DMS 273 (cell line): Measurements from ENCODE around the gene CTXND2.

ENCODE experiments used
- DNase-seq: peaks from one replicate; lab custom pipeline; 2025; ENCODE audit not compliant: unreplicated experiment; lab: John Stamatoyannopoulos, UW

Gene CTXND2

DNA sequence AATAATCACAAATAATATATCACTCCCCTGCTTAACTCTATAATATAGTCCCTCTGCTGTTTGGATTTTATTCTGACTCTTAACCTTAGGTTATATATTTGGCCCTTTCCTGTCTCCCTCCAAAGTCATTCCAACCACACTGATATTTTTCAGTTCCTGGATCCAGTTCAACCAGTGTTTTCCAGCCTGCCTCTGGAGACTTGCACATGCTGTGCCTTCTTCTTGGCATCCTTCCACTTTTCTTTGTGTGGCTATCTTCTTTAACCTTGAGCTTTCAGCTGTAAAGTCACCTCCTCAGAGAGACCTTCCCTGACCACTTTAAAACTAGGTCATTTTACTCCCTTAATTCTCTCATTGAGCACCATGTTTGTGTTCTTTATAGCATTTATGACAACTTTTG is 68.3 kb downstream of the CTXND2 start:
- DNase-seq, result peak; percentile 94

- no peak for DNase-seq
These were observed 70.7 kb downstream of the CTXND2 start for GRCh38 chr1:150957666-150958065.

DNA sequence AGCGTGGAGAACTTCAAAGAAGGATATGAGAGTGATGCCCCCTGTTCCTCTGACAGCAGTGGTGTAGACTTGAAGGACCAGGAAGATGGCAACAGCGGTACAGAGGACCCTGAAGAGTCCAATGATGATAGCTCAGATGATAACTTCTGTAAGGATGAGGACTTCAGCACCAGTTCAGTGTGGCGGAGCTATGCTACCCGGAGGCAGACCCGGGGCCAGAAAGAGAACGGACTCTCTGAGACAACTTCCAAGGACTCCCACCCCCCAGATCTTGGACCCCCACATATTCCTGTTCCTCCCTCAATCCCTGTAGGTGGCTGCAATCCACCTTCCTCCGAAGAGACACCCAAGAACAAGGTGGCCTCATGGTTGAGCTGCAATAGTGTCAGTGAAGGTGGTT is 73.7 kb downstream of the CTXND2 start:
- no peak for DNase-seq

GRCh38 chr1:150961756-150962155 is 74.8 kb downstream of the CTXND2 start:
- peak; percentile 92 for DNase-seq
